ENCODE measurements around the gene ABCC2.
"Not testable (repeated sequence)": the region's sequence is repeated elsewhere in the genome, so short reads cannot be mapped to it uniquely, and the experiment has no call there.

The ABCC2 gene

GRCh38 chr10:99743841-99744240 is 38.6 kb upstream of the ABCC2 start:
- TF ChIP-seq CTCF (IDR thresholded peaks at IDR 0.05; ENCODE audit: borderline replicate concordance, insufficient read depth, low read depth, low read length), result no peak
- no peak overlapping the region for H3K4me3 ChIP-seq (ENCODE audit: low read depth, low read length)

GRCh38 chr10:99746166-99746565 is 36.3 kb upstream of the ABCC2 start:
- H3K4me3 ChIP-seq (ENCODE audit: low read depth, low read length), result not testable (repeated sequence)

- TF ChIP-seq CTCF (IDR thresholded peaks at IDR 0.05; ENCODE audit: borderline replicate concordance, insufficient read depth, low read depth, low read length), result no peak
- no peak overlapping the region for H3K4me3 ChIP-seq (ENCODE audit: low read depth, low read length)
Measured at GRCh38 chr10:99748823-99749451, 33.5 kb upstream of the ABCC2 start.

GRCh38 chr10:99750641-99751040 is 31.8 kb upstream of the ABCC2 start:
- H3K4me3 ChIP-seq (ENCODE audit: low read depth, low read length), result no peak overlapping the region
- no peak for TF ChIP-seq CTCF (IDR thresholded peaks at IDR 0.05; ENCODE audit: borderline replicate concordance, insufficient read depth, low read depth, low read length)

- H3K4me3 ChIP-seq (ENCODE audit: low read depth, low read length), result no peak overlapping the region
- TF ChIP-seq CTCF (IDR thresholded peaks at IDR 0.05; ENCODE audit: borderline replicate concordance, insufficient read depth, low read depth, low read length), result no peak
Measured at GRCh38 chr10:99754670-99755069, 27.8 kb upstream of the ABCC2 start.

GRCh38 chr10:99756159-99756558 is 26.3 kb upstream of the ABCC2 start:
- no peak overlapping the region for H3K4me3 ChIP-seq (ENCODE audit: low read depth, low read length)
- TF ChIP-seq CTCF (IDR thresholded peaks at IDR 0.05; ENCODE audit: borderline replicate concordance, insufficient read depth, low read depth, low read length), result no peak

GRCh38 chr10:99758211-99758891 is 24.1 kb upstream of the ABCC2 start:
- H3K4me3 ChIP-seq (ENCODE audit: low read depth, low read length), result no peak overlapping the region
- TF ChIP-seq CTCF (IDR thresholded peaks at IDR 0.05; ENCODE audit: borderline replicate concordance, insufficient read depth, low read depth, low read length), result no peak

Measured in GM12875 (cell line).